Activated effector memory CD4-positive, alpha-beta T cell treated with anti-CD3 and anti-CD28 coated beads, Interleukin-2, amount 50 U/mL, for 16 hours (primary cell): ENCODE results near the gene FRYL.

Experiments
- DNase-seq: peaks from one replicate; pipeline ENCODE4 v3.0.0-alpha.2; 2020

FRYL gene

GRCh38 chr4:48542888-48543287 lies 237.2 kb downstream of the FRYL start:
- DNase-seq, result no peak

GRCh38 chr4:48539597-48539996 lies 240.5 kb downstream of the FRYL start:
- DNase-seq, result no peak

- no peak for DNase-seq
These were observed 241.7 kb downstream of the FRYL start for GRCh38 chr4:48538358-48538757.

GRCh38 chr4:48526406-48526805 lies 253.7 kb downstream of the FRYL start:
- DNase-seq, result no peak

- DNase-seq, result no peak
These were observed 261.9 kb downstream of the FRYL start for GRCh38 chr4:48518143-48518542.

GRCh38 chr4:48509543-48509942 lies 270.5 kb downstream of the FRYL start:
- no peak for DNase-seq

- no peak for DNase-seq
These were observed 273.4 kb downstream of the FRYL start for GRCh38 chr4:48506716-48507115.

GRCh38 chr4:48504352-48504751 lies 275.7 kb downstream of the FRYL start:
- DNase-seq, result no peak

GRCh38 chr4:48504026-48504330 lies 276.1 kb downstream of the FRYL start:
- no peak for DNase-seq

GRCh38 chr4:48503233-48504025 lies 276.6 kb downstream of the FRYL start:
- DNase-seq, result no peak

- DNase-seq, result no peak
These were observed 280.5 kb downstream of the FRYL start for GRCh38 chr4:48499551-48500066.

GRCh38 chr4:48498895-48499294 lies 281.2 kb downstream of the FRYL start:
- DNase-seq, result no peak

GRCh38 chr4:48495941-48496340 lies 284.1 kb downstream of the FRYL start:
- DNase-seq, result no peak

- DNase-seq, result no peak
These were observed 286.5 kb downstream of the FRYL start for GRCh38 chr4:48493452-48494100.

- DNase-seq, result no peak
These were observed 288.4 kb downstream of the FRYL start for GRCh38 chr4:48491514-48492176.

GRCh38 chr4:48490680-48491513 lies 289.2 kb downstream of the FRYL start:
- no peak for DNase-seq

GRCh38 chr4:48490012-48490679 lies 289.9 kb downstream of the FRYL start, which contains the start of gene ZAR1:
Gene ZAR1, plus strand, starts transcription at chr4:48490252. Its CDS starts 40 bp downstream, at chr4:48490292.
- DNase-seq, result no peak

GRCh38 chr4:48489683-48490011 lies 290.4 kb downstream of the FRYL start:
- DNase-seq, result no peak

- DNase-seq, result no peak
These were observed 295.4 kb downstream of the FRYL start for GRCh38 chr4:48484494-48485168.

GRCh38 chr4:48483777-48484493 lies 296.1 kb downstream of the FRYL start:
- DNase-seq, result peak; percentile 67
